ENCODE data around the gene KCNMA1.
"Not testable (repeated sequence)": the region's sequence is repeated elsewhere in the genome, so short reads cannot be mapped to it uniquely, and the experiment has no call there.

KCNMA1 gene

DNA sequence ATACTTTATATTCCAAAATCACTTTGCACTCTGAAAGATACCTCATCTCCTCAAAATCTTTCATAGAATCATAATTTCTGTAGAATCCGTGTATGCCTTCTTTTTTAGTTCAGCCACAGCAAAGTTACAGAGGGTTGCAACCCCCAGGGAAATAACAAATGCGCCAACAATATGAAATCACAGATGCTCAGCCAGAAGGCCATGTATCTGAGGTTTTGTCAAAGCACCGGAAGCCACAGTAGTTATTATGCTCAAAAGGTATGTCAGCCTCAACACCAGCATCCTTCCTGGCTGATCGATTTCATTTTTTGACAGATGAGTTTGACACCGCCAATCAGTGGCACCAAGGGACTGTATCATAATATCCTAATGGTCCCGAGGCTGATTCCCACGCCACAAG, 204.1 kb downstream of the KCNMA1 start:
- no peak for DNase-seq

DNA sequence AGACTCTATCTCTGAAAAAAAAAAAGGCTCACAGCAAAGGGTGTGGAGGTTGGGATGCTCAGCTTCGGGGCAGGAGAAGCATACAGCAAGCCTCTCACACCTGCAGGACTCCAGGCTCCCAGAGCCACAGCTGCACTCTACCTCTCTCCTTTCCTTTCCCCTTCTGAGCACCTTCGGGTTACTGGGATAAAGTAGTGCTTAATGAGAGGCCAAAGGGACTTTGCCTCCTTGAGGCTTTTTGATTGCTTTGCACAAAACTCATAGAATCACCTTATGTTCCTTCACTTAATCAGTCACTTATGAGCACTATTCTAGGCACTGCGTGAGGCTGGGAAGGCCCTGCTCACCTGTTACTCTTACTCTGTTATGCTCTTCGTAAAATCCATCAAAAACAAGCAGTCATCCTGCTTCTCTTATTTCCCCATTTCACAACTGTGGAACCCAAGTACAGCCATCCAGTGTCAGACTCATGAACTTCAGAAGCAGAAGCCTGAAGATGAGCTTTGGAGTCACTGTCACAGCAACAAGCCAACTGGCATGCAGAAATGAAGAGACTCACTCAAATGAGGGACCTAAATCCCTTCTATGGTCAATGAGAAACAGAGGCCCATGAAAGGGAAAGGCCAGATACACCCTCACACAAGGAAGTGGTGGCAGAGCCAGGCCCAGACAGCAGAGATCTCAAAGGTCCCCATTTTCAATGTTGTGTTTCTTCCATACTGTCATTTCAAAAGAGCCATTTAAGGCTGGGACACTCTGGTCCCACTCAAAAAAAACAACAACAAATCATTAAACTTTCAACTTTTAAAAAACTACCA, 205.4 kb downstream of the KCNMA1 start:
- no peak for DNase-seq

DNA sequence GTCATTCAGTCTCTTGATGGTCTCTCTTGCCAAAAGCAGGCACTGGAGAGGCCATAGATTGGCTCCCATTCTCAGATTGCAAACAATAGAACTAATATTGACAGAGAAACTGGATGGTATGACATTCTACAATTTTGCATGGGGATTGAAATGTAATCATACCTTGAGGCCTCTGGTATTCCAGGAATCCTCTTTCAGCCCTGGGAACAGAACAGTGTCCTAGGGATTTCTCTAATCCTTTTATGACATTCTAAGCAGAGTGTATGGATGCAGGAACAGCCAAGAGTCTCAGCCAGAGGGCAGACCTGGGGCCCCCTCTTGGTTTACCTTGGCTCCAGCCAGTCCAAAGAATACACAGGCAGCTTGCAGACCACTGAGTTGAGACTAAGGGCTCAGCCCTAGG, 206.4 kb downstream of the KCNMA1 start:
- no peak for DNase-seq

DNA sequence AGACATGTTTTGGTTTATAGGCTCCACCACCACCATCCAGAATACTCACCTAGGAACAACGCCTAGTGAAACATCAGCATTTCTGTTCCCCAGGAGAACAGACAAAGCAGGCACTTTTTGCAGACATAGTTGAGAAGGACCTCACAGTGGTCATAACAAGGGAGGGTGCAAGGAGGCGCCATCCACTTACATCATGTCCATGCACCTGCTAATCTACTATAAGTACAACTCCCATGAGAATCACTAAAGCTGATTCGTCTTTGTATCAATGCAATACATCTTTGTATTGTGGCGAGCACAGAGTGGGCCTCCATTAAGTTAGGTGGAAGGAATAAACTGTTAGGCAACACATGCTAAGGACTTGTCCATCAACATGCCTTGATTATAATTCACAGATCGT, 207.1 kb downstream of the KCNMA1 start:
- no peak for DNase-seq

DNA sequence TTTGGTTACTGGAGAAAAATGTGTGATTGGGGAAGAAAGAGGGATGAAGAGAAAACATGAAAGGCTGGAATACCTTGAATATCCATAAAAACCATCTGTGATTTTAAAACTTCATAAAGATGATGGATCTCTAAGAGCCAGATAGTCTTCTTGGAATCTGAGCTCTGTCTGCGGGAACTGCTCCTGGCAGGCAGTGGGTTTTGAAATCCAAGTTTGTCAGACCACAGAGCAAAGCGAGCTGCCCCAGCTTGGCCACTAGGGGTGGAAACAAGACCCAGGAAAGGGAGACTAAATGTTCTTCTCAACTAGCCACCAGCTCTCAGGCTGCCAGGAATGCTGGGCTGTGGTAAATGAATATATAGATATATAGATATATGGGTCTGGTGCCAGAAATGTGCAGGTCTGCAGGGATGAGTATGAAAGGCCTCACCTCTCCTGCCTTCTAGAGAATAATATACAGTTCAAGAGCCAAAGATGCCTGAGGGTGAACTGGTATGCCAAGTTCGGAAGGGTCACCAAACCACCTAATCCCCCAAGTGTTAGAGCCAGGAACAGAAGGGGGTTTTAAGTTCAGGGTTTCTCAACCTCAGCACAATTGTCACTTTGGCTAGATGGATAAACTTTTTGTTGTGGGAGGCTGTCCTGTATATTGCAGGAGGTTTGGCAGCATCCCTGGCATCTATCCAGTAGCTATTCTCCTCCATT, 208.8 kb downstream of the KCNMA1 start:
- DNase-seq, result peak; percentile 54

DNA sequence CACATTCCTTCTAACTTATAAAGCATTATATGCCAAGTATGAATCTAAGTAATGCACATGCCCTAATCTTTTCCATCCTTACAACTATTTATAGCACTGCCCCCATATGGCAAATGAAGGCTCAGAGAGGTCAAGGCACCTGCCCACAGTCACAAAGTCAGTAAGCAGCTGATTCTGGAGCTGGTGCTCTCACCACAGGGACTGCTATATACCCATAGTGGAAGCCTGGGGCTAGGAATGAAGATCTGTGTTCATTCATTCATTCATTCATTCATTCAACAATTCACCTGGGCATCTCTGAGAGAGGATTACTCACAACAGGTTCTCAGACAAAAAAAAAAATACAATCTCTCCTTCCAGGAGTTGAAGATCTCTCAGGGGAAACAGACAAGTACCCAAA, 213.4 kb downstream of the KCNMA1 start:
- no peak for DNase-seq

DNA sequence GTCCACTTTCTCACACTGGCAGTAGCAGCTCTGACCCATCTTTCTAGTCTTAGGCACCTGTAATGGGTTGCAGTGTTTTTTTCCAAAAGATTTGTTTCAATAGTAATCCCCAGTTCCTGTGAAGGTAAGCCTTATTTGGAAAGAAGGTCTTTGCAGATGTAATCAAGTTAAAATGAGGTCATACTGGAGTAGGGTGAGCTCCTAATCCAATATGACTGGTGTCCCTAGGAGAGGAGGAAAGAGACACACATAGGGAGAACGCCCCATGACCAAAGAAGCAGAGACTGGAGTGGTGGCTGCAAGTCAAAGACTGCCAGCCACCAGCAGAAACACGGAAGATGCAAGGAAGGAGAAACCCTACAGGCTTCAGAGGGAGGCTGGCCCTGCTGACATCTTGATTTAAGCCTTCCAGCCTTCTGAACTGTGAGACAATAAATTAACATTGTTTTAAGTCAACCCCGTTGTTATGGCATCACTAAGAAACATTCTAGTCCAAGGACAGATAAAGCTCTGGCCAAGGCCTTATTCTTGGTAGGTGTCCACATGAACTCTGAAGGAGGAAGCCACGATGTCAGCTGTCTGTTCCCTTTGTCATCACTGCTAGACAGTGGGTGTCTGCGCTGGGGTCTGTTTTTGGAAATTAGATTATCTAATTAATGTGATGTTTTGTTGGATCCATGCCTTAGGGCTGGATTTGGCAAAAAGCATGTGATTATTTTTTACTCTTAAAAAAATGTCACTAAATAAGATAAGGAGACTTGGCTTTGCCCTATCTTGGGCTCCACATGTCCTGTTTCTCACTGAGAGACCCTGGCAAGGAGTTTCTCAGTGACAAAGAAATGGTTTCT, 214.9 kb downstream of the KCNMA1 start:
- no peak for DNase-seq

DNA sequence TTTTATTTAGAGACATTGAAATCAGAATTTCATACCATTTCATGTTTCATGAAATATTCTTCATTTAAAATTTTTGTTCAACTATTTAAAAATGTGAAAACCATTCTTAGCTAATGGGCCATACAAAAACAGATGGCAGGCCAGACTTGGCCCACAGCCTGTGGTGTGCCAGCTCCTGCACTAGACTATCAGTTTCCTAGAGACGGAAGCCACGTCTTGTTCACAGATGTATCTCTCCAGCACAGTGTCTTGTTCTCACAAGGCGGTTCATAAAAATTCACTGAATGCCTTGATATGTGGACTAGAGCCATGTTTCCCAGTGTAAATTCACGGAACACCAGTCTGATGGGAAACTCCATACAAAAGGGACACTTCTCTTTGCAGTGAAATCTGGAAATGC, 216.0 kb downstream of the KCNMA1 start:
- no peak for DNase-seq

DNA sequence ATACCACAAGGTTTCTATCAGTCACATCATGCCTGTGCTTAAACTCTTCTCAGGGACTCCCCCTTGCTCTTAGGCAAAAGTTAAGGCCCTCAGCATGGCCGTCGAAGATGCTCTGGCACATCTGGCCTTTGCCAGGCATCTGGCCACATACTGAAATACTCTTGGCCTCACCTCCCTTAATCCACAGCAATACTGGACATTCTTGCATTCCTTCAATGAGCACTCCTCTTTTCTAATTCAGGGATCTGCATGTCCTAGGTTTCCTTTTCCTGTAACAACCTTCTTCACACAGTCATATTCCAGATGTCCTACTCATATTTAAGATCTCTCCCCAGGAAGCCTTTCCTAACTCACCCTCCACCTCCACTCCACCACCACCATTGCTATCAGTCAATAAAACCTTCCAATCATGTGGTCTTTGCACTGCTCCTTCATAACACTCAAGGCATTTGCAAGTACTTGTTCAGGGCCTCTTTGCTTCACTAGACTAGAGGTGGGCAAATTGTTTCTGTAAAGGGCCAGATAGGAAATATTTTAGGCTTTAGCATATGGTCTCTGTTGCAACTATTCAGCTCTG, 216.6 kb downstream of the KCNMA1 start:
- no peak for DNase-seq

DNA sequence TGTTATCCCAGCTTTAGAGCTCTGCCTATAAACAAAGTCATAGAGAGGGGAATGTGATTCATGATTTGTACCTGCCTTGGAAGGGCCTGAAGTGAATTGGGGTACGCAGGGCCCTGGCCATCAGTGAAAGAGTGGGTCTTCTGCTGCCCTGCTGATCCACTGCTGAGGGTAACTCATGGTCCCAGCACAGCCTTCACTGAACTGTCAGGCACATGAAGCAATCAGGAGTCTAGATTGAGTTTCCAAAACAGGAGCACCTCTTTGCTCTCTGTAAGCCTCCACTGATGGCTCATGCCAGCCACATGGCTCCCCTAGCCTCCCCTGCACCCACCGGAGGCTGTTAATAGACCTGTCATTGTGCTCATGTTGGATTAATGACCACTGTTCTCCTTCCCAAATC, 217.6 kb downstream of the KCNMA1 start:
- no peak for DNase-seq

DNA sequence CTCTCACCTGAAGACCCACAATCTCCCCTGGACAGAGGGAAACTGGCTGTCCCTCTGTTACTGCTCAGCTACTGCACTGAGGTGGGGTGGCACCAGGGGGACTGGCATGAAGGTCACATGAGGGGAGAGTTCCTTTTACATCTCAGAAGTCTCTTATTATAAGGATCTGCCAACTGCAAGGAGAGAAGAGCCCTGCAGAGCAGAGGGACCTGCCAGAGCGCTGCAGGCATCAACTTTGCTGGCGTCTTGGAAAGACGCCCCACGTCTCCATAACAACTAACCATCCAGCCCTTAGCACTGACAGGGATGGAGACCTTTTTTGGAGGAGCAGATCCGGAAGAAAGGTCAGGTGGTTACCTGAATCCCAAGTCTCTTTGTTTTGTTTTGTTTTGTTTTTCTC, 218.6 kb downstream of the KCNMA1 start:
- no peak for DNase-seq

DNA sequence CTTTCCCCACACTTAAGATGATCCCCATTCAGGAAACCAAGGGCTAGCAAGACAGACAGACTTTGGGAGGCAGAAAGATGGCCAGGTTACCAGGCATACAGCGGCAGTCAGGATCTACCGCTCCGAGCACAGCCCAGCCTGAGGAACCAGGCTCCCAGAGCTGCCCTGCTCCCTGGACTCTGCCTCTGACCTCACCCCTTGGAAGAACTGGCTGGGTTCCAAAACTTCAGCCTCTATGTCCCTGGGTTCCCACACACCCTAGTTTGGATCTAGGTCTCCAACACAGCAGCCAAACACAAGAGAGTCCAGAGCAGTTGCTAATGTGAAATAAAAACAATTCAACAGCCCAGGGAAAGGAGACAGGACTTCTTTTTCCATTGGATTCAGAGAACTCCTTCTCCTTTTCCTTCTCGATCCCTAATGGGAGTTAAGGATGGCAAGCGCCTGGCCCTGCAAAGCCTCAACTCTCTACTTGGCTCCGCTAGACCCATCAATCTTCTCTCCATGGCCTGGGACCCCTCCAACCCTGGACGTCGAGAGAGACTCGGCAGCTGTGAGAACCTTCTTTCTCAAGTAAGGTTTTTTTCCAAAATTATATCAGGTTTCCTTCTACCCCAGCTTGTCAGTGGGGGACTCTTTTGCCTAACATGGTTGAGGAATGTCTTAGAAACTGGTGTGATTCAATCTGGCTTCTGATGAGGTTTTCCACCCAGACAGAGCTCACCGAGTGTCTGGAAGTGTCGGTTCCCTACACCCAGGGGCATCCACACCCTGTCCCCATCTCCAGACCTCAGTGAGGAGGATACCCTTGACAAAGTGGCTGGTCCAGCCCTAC, 219.6 kb downstream of the KCNMA1 start:
- DNase-seq, result no peak

DNA sequence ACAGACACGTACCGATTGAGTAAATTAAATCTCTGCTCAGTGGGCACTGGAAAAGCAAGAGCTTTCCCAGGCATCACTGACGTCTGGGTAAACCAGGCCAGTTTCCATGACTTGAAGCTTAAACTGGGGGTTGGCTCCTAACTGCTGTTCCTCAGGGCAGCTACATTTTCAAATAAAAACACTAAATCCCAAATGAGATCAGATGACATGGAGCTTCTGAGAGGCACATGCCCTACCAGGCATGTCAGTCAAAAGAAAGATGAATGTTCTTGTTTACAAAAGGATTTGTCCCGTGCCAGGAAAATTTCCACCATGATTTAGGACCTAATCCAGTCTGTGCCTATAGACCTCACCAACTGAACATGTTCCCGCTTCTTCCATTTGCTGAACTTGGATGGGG, 220.2 kb downstream of the KCNMA1 start:
- no peak for DNase-seq

DNA sequence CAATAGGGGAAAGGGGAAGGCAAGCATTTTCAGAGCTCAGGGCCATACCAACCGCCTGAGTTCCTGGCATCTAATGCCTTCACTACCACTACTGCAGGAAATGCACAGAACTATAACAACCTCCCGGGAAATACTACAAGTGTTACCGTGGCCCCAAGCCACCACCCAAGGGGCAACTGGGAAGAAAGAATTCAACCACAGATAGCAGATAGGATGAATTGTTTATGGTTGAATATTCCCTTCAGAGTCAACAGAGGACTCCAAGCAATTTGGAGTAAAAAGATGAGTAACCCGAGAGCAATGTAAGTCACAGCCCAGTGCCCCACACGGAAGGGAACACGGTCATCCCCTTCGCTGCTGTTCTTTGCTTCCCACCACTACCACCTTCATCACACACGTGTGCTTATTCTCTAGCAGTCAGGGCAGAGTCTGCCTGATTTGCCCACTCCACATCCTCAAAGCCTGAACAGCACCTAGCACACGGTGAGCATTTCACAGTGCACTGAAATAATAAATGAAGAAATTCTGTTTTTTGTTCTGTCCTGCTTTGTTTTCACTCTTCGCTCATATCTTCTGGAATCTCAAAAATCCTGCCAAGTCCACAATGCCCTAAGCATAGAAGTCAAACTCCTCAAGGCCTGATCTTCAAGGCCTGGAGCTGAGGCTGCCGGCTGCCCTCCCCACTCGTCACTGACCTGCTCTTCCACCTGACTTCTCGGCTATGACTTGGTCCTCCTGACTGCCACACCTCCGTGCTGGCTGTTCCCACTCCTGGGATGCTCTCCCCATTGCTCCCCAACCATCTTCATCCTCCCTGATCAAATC, 221.1 kb downstream of the KCNMA1 start:
- DNase-seq, result no peak

DNA sequence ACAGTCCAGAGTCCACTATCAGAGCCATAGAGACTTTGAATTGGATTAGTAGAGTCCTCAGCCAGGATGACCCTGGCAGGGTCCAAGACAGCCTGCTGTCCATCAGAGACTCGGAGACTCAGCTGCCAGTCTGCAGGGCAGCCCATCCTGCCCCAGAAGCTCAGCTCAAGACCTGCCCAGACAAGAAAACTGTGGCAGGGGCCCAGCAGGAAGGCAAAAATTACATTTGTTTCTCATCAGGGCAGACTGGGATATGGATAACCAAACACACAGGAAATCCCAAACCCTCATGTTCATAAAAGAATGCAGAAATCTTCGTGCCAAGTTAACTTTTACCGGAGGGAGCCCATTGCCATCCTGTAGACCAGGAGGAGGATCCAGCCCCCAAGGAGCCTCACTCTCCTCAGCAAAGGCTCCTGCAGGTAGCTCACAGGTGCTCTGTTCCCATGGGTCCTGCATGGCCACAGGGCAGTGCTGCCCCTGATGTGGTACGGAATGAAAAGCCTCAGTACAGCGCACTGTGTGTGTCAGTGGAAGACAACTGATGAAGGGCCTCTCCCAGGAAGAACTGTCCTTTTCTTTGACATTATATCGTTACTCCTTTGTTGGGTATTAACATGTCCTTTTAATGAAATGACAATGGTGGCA, 222.2 kb downstream of the KCNMA1 start:
- DNase-seq, result no peak

DNA sequence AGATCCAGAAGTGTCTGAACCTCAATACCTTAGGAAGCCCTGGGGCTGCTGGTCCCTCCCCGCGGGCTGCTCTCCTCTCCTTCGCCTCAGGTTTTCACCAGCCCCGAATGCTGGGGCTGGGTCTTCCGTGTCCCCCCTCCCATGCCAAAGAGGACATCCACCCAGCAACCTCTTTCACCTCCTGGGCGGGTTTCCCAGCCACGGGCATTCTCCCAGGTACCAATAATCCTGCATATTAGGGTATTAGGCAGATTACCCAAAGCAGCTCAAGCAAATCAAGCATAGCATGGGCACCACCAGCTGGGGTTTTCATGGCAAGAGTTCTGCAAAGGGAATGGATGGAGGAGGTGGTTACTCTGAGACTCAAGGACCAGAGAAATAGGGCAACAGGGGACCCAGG, 224.4 kb downstream of the KCNMA1 start:
- DNase-seq, result no peak

DNA sequence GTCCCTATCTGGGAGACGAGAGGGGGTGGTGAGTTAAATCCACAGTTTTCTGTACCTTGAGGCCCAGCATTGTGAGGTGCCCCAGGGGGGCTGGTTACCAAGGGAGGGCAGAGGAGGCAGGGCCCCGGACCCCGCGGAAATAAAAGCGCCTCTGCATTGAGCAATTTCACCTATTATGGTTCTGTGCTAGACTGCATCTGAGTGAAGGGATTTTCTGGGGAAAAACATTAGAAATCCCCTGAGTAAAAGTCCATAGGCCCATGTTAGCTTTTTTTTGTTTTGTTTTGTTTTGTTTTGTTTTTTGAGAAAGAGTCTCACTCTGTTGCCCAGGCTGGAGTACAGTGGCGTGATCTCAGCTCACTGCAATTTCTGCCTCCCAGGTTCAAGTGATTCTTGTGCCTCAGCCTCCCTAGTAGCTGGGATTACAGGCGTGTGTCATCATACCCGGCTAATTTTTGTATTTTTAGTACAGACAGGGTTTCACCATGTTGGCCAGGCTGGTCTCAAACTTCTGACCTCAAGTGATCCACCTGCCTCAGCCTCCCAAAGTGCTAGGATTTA, 225.0 kb downstream of the KCNMA1 start:
- DNase-seq, result not testable (repeated sequence)

DNA sequence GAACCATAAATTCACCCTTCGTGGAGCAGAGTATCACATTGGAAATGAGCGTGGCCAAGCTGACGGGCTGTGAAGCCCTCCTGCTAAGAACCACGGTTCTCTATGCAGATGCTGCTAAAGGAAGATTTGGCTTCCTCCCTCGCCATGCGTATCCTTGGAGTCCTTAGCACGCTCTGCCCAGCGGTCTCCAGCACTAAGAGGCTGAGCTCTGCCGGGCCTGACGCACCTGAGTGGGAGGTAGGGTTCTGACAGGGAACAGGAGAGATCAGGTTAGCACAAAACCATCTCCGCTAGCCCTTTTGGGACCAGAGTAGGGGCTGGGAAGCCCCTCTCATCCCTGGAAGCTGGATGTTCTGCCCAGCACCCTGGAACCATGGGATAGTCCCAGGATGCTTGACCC, 225.8 kb downstream of the KCNMA1 start:
- DNase-seq, result no peak

DNA sequence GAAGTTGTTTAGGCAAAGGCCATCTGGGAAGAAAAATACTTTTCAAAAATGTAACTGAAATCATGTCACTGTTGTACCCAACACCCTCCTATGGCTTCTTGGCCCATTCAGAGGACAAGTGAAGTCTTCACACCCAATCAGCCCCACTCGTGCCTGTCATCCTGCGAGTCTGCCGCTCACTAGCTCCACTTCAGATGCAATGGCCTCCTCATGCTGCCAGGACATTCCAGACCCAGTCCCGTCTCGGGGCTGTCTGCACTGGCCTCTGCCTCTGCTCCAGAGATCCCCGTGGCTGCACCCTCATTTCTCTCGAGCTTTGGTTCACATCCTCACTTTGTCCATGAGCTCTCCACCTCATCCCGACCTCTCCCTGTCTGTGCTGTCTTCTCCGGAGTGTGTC, 227.1 kb downstream of the KCNMA1 start:
- DNase-seq, result no peak

DNA sequence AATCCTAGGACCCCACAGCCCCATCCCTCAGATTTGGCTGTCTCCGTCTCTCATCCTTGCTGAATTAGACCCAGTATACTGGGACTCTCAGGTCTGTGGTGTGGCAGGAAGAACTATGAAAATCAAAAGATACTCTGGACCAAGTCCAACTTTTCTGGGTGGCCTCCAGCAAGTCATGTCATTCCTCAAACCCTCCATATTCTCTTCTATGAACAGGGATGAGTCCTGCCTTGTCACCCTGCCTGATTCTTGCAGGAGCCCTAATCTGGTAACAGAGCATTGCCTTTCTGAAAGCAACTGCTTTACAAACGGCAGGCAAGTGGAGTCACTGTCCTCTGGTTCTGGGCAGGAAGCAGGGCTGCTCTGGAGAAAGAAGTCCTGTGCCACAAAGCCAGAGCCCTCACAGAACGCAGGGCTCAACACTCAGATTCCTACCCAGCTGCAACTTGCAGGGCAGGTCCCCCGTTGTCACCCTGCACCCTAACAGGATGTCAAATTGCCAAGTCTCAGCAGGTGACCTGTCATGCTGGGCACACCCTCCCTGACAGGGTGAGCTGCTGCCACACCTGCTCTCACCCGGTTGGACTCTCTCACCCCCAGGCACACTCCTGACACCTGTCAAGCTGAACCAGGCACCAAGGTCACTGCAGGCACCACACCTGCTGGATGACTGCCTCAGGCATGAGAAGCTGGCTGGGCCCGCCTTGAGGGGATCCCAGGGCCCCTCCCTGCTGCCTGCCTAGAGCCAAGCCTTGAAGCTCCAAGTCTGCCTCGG, 227.7 kb downstream of the KCNMA1 start:
- DNase-seq, result no peak
